K562 (cell line): ENCODE data around the gene TAPBPL. TPM values are rescaled to one million over a fixed set of nuclear protein-coding genes. Genes with fewer than 3 reads are reported as not detected.

Experiments used
- ATF7 ChIP-seq: fragments of 450-650 bp; IDR thresholded peaks from 2 replicates; pipeline ENCODE4 v1.7.1; 2014; ENCODE audit warnings: mild to moderate bottlenecking, moderate library complexity
- BDP1 ChIP-seq: IDR thresholded peaks from 3 replicates; pipeline ENCODE4 v1.6.1; 2011; ENCODE audit not compliant: insufficient read length, insufficient read depth
- CBFA2T3 ChIP-seq: fragments of 450-650 bp; IDR thresholded peaks from 2 replicates; pipeline ENCODE4 v1.6.1; 2017
- CBX5 ChIP-seq: IDR thresholded peaks from 2 replicates; pipeline ENCODE4 v1.6.1; 2014; ENCODE audit warnings: low read depth, borderline replicate concordance
- HSF4 ChIP-seq: fragments of 250-450 bp; sonication (Bioruptor Pico); IDR thresholded peaks from 2 replicates; pipeline ENCODE4 v2.1.2; 2022; ENCODE audit warnings: mild to moderate bottlenecking, moderate library complexity, borderline replicate concordance
- JUND ChIP-seq, 2 experiments: IDR thresholded peaks; 2 replicates in 1 of 2; 3 replicates in 1 of 2; pipeline ENCODE4 v1.6.1; 2011; ENCODE audit warnings: borderline replicate concordance in 2 of 2, low read depth in 2 of 2, low read length in 2 of 2, improper control_type of control experiment in 1 of 2, missing biosample characterization in 1 of 2, missing genetic modification characterization in 1 of 2, missing genetic modification reagents in 1 of 2
- MTF1 ChIP-seq: fragments of 250-450 bp; sonication (Bioruptor Pico); IDR thresholded peaks from 2 replicates; pipeline ENCODE4 v1.9.0; 2021; ENCODE audit warnings: moderate library complexity, mild to moderate bottlenecking, inconsistent platforms, borderline replicate concordance
- PML ChIP-seq: IDR thresholded peaks from 2 replicates; pipeline ENCODE4 v1.6.1; 2012; ENCODE audit warnings: low read length, inconsistent platforms
- SUPT5H ChIP-seq: fragments of 450-650 bp; IDR thresholded peaks from 2 replicates; pipeline ENCODE4 v1.6.1; 2016
- TSC22D4 ChIP-seq: fragments of 450-650 bp; IDR thresholded peaks from 2 replicates; pipeline ENCODE4 v1.6.1; 2016; ENCODE audit warnings: missing genetic modification characterization, missing biosample characterization, control low read depth
- ZNF696 ChIP-seq: fragments of 250-450 bp; sonication (Bioruptor Pico); conservative IDR thresholded peaks from 2 replicates; pipeline ENCODE4 v1.4.0; 2020; ENCODE audit warnings: mild to moderate bottlenecking, moderate library complexity
- ZNF778 ChIP-seq: fragments of 450-650 bp; formaldehyde crosslinking; IDR thresholded peaks from 2 replicates; pipeline ENCODE4 v1.4.0; 2020; ENCODE audit warnings: mild to moderate bottlenecking, moderate library complexity
- polyA plus RNA-seq, 8 experiments: library from polyadenylated mRNA; depleted of rRNA in 4 of 8; stranded (reverse) in 5 of 8; unstranded in 3 of 8; fragments of >200 nt; fragmentation: Nextera tagmentation in 2 of 8; fragmentation: Illumina TruSeq in 1 of 8; extraction: Ambion mirVana in 2 of 8; extraction: Trizol in 1 of 8; gene quantifications; 2 replicates each; pipeline versions ENCODE4 v1.2.1 to v1.2.3, GENCODE V29; 2011 to 2014; ENCODE audit warnings: inconsistent platforms in 1 of 8, missing spikeins in 1 of 8
- total RNA-seq, 7 experiments: library from RNA; depleted of rRNA in 6 of 7; stranded (reverse); fragments of >200 nt in 6 of 7; fragmentation: Illumina TruSeq in 2 of 7; extraction: Trizol in 2 of 7; gene quantifications; 2 replicates each; pipeline versions ENCODE4 v1.2.1 to v1.2.3, GENCODE V29; 2011 to 2021; ENCODE audit warnings: low replicate concordance in 1 of 7
- TF ChIP-seq, protein P1 (sequence below): fragments of 250-450 bp; sonication (Bioruptor Pico); IDR thresholded peaks from 2 replicates; pipeline ENCODE4 v1.5.0; 2021; ENCODE audit warnings: mild to moderate bottlenecking, moderate library complexity
- TF ChIP-seq, protein P2 (sequence below), 2 experiments: fragments of 450-650 bp in 1 of 2; sonication (generic) in 1 of 2; formaldehyde crosslinking; conservative IDR thresholded peaks; 2 replicates each; pipeline versions ENCODE4 v1.4.0 to v1.8.1; 2020 to 2022; ENCODE audit warnings: mild to moderate bottlenecking in 1 of 2, missing genetic modification reagents in 1 of 2
- TF ChIP-seq, protein P3 (sequence below), 2 experiments: fragments of 450-650 bp; formaldehyde crosslinking in 1 of 2; IDR thresholded peaks; 2 replicates each; pipeline versions ENCODE4 v1.4.0 to v1.6.1; 2014 to 2020; ENCODE audit warnings: mild to moderate bottlenecking in 2 of 2, borderline replicate concordance in 1 of 2, low read depth in 1 of 2

Gene TAPBPL
- total and polyA plus RNA-seq, 9 of the 15 experiments (the other 6 are each of a cell fraction or from before 2014, with no cell fraction given) = 0.29 to 1.6 (median 0.45) TPM

DNA sequence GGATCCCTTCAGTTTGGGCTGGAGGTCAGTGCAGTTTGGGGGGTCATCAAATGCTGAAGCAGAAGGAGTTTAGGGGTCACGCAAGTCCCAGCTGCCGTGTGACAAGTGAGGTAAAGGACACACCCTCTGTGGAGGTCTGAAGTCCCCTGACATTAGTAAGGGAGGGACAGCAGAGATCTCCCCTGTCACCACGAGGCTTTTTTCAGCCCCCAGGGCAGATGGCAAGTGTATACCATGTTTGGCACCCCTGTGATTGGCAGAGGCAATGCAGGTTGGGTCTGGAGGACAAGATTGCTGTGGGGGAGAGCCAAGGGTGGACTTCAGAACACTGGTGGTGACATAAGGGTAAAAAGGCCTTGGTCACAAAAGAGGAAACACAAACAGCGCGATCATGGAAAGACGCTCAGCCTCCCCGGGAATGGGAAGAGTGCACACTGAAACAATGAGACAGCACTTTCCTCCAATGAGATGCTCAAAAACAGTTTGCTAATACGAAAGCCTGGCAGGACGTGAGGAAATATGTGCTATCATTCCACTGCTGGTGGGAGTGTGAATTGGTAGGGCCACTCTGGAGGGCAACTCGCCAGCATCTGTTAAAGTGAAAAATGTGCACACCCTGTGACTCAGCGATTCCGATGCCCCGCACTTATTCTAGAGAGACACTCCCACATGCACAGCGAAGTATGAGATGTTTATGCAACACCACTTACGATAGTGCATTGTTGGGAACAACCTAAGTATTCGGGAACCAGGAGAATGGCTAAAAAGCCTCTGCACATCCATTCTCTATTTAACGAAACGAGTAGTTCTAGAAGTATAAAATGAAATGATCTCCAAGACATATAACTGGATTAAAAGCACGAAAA is 21.5 kb upstream of the TAPBPL start (continued):
- TF ChIP-seq, protein P1, sequence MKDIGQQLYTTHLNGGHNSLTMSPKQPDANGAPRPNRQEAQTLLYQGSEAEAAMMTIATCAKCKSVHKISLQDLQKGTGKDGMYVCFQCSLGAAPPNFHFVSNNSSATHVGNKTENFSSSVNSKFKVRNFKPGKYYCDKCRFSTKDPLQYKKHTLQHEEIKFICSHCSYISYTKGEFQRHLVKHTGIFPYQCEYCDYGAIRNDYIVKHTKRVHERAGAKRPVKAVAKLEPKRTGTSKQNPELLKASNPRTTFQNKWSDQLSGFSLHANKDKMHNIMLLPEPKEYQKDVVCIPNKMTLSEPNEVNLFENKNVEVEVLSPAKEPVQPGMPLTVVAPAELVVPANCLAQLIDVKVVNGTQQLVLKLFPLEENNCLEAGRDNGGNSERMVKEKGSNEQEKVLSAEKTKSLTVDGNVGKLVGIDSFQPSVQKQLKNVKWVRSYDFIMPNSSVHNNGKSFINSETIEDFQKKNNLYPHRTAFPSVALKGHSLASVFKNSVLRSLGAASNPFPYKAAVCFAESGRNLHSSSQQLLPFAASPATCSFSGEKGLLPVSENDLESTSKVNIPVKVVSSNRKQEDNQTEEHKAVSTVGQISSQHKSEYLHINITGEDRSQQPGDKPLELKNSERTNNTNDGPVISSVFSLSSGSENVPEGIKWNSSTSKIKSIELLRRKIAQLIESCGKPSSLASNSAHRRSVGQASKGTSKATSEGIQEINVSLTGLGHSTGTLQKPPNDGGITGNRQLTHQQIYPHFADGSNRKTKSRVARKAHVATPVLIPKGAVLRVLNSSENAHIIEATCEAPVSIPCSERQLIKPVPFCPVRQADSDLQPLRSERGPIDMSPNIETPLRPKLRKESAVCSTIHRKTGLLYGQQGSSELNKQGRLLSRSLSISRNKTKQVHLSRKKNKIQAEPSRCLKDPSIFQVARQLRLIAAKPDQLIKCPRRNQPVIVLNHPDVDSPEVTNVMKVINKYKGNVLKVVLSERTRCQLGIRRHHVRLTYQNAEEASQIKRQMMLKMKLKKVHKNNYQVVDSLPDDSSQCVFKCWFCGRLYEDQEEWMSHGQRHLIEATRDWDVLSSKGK (CRISPR knock-in tag) = no peak
- TF ChIP-seq JUND (IDR thresholded peaks at IDR 0.05; ENCODE audit: borderline replicate concordance, low read depth, low read length) (peak; percentile 87), JUND (tag; IDR thresholded peaks at IDR 0.05; ENCODE audit: borderline replicate concordance, low read depth, low read length) (peak; percentile 87; the same call in 2 of the 3 replicates), HSF4 (CRISPR knock-in tag) (no peak), CBX5 (no peak), MTF1 (CRISPR knock-in tag) (no peak), ATF7 (peak; percentile 66), SUPT5H (no peak), ZNF696 (CRISPR knock-in tag) (no peak), PML (no peak), TSC22D4 (tag) (no peak), ZNF778 (CRISPR knock-in tag) (no peak), BDP1 (no peak), CBFA2T3 (peak; percentile 61)
- TF ChIP-seq, protein P2, sequence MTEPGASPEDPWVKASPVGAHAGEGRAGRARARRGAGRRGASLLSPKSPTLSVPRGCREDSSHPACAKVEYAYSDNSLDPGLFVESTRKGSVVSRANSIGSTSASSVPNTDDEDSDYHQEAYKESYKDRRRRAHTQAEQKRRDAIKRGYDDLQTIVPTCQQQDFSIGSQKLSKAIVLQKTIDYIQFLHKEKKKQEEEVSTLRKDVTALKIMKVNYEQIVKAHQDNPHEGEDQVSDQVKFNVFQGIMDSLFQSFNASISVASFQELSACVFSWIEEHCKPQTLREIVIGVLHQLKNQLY (CRISPR knock-in tag; conservative IDR thresholded peaks at IDR 0.05) = no peak
- TF ChIP-seq, protein P3, sequence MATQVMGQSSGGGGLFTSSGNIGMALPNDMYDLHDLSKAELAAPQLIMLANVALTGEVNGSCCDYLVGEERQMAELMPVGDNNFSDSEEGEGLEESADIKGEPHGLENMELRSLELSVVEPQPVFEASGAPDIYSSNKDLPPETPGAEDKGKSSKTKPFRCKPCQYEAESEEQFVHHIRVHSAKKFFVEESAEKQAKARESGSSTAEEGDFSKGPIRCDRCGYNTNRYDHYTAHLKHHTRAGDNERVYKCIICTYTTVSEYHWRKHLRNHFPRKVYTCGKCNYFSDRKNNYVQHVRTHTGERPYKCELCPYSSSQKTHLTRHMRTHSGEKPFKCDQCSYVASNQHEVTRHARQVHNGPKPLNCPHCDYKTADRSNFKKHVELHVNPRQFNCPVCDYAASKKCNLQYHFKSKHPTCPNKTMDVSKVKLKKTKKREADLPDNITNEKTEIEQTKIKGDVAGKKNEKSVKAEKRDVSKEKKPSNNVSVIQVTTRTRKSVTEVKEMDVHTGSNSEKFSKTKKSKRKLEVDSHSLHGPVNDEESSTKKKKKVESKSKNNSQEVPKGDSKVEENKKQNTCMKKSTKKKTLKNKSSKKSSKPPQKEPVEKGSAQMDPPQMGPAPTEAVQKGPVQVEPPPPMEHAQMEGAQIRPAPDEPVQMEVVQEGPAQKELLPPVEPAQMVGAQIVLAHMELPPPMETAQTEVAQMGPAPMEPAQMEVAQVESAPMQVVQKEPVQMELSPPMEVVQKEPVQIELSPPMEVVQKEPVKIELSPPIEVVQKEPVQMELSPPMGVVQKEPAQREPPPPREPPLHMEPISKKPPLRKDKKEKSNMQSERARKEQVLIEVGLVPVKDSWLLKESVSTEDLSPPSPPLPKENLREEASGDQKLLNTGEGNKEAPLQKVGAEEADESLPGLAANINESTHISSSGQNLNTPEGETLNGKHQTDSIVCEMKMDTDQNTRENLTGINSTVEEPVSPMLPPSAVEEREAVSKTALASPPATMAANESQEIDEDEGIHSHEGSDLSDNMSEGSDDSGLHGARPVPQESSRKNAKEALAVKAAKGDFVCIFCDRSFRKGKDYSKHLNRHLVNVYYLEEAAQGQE (IDR thresholded peaks at IDR 0.05; ENCODE audit: borderline replicate concordance) = no peak
- TF ChIP-seq, protein P3 (CRISPR knock-in tag; IDR thresholded peaks at IDR 0.05; ENCODE audit: low read depth) = no peak
